Measurements from ENCODE around the gene TRMT1.

The TRMT1 gene

GRCh38 chr19:13122980-13123957 is 6.7 kb upstream of the TRMT1 start:
- no peak for DNase-seq (ENCODE audit: low read depth in 2 of 2)

GRCh38 chr19:13122275-13122878 is 5.8 kb upstream of the TRMT1 start:
- no peak for DNase-seq (ENCODE audit: low read depth in 2 of 2)

DNA sequence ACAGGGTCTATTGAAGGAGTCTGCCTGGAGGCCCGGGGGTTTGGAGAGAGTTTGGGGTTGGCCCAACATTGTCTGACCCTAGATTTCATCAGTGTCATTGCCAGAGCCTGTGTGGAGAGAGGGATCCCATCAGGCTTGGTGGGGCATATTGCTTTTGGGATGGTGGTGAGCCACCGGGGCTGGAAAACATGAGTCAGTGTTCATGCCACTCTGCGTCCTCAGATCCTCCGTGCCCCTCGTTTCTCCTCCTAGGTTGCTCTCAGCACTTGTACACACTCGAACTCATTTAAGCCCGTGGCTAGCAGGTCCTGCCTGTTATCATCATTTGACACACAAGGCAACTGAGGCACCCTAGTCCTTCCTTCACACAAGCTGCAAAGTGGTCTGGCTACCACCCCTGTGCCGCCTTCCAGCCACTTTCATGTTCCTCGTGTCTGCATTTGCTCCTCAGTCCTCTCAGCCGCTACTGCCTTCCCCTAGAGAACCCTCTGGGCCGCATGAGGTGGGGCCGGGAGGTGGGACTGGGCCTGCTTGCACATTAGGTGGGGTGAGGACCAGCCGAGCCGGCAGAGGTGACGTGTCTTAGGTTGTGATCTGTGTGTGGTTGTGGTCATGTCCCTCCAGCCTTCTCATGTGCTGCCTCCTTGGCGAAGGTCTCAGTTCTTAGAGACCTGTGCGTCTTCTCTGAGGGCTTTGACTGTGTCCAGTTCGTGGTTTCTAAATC is 5.2 kb upstream of the TRMT1 start:
- DNase-seq (ENCODE audit: low read depth in 2 of 2), result no peak

DNA sequence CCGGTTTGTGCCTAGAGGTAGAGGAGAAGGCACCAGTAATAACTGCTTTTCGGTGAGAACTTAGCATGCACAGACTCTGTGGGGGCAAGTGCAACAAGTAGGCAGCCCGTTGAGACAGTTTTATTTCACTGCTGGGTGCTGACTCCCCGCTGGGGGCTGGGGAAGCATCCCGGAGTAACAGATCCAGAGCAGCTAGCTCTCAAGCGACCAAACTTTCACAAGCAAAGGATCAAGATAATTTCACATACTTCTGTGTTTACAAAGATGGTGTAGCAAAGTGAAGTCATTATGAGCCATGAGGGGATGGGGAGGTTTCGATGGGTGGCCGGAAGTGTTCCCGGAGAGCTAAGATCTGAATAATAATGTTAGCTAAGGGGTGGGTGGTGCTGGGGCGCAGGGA is 4.3 kb upstream of the TRMT1 start:
- DNase-seq (ENCODE audit: low read depth in 2 of 2), result no peak

- no peak for DNase-seq (ENCODE audit: low read depth in 2 of 2)
Measured at GRCh38 chr19:13120031-13120430, 3.5 kb upstream of the TRMT1 start.

- DNase-seq (ENCODE audit: low read depth in 2 of 2), result no peak
Measured at GRCh38 chr19:13119627-13120026, 3.1 kb upstream of the TRMT1 start.

DNA sequence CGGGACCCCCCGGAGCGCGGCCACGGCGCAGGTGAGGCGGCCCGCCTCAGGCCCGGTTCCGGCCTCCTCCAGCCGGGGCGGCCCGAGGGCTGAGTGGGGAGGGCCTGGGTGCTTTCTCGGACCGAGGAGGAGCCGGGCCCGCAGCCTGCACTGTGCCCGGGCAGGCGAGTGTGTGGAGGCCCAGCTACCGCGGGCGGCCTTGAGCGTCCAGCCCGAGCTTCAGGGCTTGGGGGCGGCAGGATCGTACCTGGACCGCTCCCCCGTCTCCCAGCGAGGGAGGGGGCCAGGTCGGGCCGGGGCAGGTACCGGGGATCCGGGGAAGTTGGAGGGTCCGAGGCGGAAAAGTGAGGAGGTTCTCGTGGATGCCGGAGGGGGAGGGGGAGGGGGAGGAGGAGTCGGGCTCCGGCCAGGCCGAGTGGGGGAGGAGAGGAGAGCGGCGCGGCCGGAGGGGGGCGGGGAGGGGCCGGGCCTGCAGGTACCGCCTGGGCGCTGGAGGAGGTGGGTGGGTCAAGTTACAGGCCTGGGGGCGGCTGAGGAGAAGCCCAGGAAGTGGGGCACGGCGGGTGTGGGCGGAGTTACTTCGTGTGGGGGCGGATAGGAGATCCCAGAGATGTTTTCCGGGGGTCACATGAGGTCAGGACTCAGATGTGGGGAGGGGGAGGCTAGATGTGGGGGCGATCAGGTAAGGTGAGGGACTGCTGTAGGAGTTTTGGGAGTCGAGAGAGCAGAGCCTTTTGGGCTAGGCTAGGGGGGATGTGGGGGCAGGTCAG is 2.1 kb upstream of the TRMT1 start:
- peak in 1 of 2 donors; percentile 42 for DNase-seq (ENCODE audit: low read depth in 2 of 2)

DNA sequence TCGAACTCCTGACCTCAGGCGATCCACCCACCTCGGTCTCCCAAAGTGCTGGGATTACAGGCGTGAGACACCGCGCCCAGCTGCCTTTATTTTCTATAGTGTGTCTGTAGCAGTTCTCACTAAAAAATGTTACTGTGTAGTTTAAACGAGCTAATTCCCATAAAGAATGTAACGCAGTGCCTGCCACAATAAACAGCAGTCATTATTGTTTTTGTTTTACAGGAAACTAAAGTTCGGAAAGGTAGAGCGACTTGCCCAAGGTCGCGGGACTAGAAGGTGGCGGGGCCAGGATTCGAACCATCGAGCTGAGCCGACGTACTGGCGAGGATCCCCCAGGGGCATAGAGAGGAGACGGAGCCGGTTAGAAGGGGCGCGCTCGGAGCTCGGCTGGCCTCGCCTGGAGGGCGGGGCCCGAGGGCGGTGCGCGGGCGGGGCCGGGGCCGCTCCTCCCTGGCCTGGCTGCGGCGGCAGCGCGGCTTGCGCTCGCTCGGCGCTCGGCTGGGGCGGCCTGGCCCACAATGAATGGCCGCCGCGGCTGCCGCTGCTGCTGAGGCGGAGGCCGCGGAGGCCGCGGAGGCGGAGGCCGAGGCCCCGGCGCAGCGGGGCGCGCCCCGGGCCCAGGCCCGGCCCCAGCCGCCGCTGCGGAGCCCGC is 1.4 kb upstream of the TRMT1 start, which contains the start of gene NACC1:
NACC1 (plus strand) TSS at position 493 of the 652 bp plus-strand sequence. CDS start 16,944 bp downstream, outside the sequence.
- DNase-seq (ENCODE audit: low read depth in 2 of 2), result peak; percentile 90 to 91

- no peak for DNase-seq (ENCODE audit: low read depth in 2 of 2)
Measured at GRCh38 chr19:13117176-13117771, 734 bp upstream of the TRMT1 start.

DNA sequence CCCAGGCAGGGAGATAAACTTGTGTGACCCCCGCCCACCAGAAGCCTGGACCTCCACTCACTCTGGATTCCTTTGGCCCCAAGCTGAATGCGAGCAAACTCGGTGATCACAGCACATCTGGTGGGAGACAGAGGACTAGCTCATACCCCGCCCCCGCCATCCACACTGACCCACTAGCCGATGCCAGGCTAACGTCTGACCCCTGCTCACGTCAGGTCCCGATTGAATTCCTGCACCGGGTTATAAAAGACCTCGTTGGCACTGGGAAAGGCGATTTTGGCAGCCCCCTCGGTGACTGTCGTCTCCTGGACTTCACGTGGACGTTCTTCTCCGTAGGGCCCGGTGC is 631 bp downstream of the TRMT1 start:
- no peak for DNase-seq (ENCODE audit: low read depth in 2 of 2)

DNA sequence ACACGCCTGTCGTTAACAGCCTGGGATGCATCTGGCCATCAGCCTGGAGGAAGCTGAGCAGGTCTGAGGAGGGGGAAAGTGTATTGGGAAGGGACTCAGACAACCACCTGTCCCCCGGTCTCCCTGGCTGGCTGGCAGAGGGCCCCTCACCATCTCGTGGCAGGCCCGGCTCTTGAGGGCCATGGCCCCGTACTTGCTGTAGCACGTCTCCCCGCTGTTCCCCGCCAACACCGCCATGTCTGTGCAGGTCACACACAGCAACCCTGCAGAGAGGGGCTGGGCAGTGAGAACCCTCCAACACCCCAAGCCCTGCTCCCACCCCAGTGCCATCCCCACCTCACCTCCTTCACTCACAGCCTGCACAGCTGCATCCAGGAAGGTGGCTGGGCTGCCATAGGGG is 4.0 kb downstream of the TRMT1 start:
- DNase-seq (ENCODE audit: low read depth in 2 of 2), result no peak

GRCh38 chr19:13110099-13110610 is 6.4 kb downstream of the TRMT1 start:
- DNase-seq (ENCODE audit: low read depth in 2 of 2), result no peak

- no peak for DNase-seq (ENCODE audit: low read depth in 2 of 2)
Measured at GRCh38 chr19:13109361-13110098, 7.0 kb downstream of the TRMT1 start.

- DNase-seq (ENCODE audit: low read depth in 2 of 2), result no peak
Measured at GRCh38 chr19:13104848-13105711, 11.5 kb downstream of the TRMT1 start.

- peak in 1 of 2 donors; percentile 51 for DNase-seq (ENCODE audit: low read depth in 2 of 2)
Measured at GRCh38 chr19:13104360-13104847, 12.1 kb downstream of the TRMT1 start.

GRCh38 chr19:13103581-13104359 is 12.8 kb downstream of the TRMT1 start:
- no peak for DNase-seq (ENCODE audit: low read depth in 2 of 2)

DNA sequence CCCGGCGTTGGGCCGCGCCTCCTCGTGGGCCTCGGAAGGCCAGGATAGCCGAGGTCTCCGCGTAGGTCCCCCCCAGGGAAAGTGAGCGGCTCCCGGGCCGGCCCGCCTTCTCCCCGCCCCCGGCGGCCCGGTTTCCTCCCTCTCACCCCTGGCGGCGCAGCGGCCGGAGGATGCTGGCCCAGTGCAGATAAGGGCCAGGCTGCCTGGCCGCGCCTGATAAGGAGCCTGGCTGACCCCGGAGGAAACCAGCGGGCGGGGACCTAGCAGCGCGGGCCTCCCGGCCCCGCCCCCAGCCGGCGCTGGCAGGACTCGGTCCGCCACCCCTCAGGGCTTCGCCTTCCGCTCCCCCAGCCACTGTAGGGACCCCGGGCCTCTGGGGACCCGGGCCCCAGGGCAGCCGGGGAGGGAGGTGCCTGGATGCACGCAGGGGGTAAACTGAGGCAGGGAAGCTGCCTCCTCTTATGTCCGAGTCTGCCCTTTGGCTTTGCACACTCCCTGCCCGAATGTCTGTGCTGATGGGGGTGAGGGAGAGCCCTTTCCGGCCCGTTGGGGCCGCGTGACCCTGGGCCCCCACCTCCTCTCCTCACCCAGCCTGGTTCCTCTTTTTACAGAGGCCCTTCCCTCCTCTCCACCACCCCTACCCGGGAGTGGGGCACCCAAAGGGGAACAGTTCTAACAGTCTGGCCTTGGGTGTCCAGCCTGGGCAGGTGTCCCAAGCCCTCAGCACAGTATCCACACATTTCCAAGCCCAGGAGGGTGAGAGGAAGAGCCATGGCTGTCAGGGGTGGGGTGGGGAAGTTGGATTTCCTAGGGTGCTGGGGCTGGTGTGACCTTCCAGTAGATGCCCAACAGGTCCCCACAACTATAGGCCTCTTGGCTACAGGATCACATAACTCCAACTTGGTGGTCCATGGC is 13.6 kb downstream of the TRMT1 start, which contains the start of gene LYL1:
LYL1 (minus strand) TSS at position 193 of the 915 bp plus-strand sequence. CDS start 1,687 bp downstream, outside the sequence.
- DNase-seq (ENCODE audit: low read depth in 2 of 2), result no peak
